H1 (cell line): ENCODE results near the gene KPNA1. TPM values are rescaled to one million over a fixed set of nuclear protein-coding genes. Genes with fewer than 3 reads are reported as not detected.

Source experiments
- CTCF ChIA-PET: fragments of 300-600 bp; sonication (Branson Sonifier 250); formaldehyde crosslinking; loops from one replicate; lab custom pipeline; 2021; ENCODE audit not compliant: partially characterized antibody; lab: Charles Lee
- POLR2A ChIA-PET: fragments of 300-600 bp; sonication (Branson Sonifier 250); formaldehyde crosslinking; loops from one replicate; lab custom pipeline; 2021; ENCODE audit warnings: inconsistent platforms; ENCODE audit not compliant: partially characterized antibody; lab: Charles Lee
- DNase-seq, 2 experiments: peaks; one replicate each; pipeline versions ENCODE4 v3.0.0 to v3.0.0-alpha.2; 2010 to 2022; ENCODE audit warnings: low spot score in 2 of 2, low read depth in 1 of 2, mixed read lengths in 1 of 2
- FAIRE-seq: peaks from 2 replicates; lab custom pipeline; 2011; peaks lifted over from hg19 to GRCh38; lab: Jason Lieb, UNC
- H2AFZ ChIP-seq: 2 replicates; pipeline ENCODE4 v1.8.1; 2012; ENCODE audit warnings: low read length, inconsistent platforms
- H2AK5ac ChIP-seq: 2 replicates; pipeline ENCODE4 v1.6.1; 2013; ENCODE audit warnings: low read depth, low read length
- H2BK120ac ChIP-seq: replicated peaks from 2 replicates; pipeline ENCODE3; 2013; ENCODE audit warnings: low read depth, low read length, inconsistent platforms
- H2BK12ac ChIP-seq: 2 replicates; pipeline ENCODE4 v1.6.1; 2013; ENCODE audit warnings: low read depth, low read length
- H2BK15ac ChIP-seq: 2 replicates; pipeline ENCODE4 v1.6.1; 2013; ENCODE audit warnings: low read length
- H2BK20ac ChIP-seq: 2 replicates; pipeline ENCODE4 v1.6.1; 2013; ENCODE audit warnings: low read length
- H2BK5ac ChIP-seq: 2 replicates; pipeline ENCODE4 v1.6.1; 2013; ENCODE audit warnings: low read depth, low read length
- H3K14ac ChIP-seq: 2 replicates; pipeline ENCODE4 v1.6.1; 2013; ENCODE audit warnings: inconsistent platforms; ENCODE audit not compliant: insufficient read length
- H3K18ac ChIP-seq: 2 replicates; pipeline ENCODE4 v1.6.1; 2013; ENCODE audit warnings: low read length; ENCODE audit errors: extremely low read depth
- H3K23ac ChIP-seq: 2 replicates; pipeline ENCODE4 v1.6.1; 2013; ENCODE audit warnings: inconsistent platforms; ENCODE audit not compliant: insufficient read length
- H3K23me2 ChIP-seq: 2 replicates; pipeline ENCODE4 v1.6.1; 2013; ENCODE audit warnings: low read depth, low read length
- H3K27ac ChIP-seq: 2 replicates; pipeline ENCODE4 v1.6.1; 2011; ENCODE audit warnings: low read depth, low read length, inconsistent platforms
- H3K27me3 ChIP-seq, 4 experiments: replicated peaks in 1 of 4; 1 replicate in 1 of 4; 2 replicates in 3 of 4; pipeline versions ENCODE4 v1.6.1 to v1.8.1; 2011 to 2013; ENCODE audit warnings: low read length in 3 of 4, mild to moderate bottlenecking in 3 of 4, inconsistent platforms in 2 of 4, mixed read lengths in 2 of 4, moderate library complexity in 1 of 4; ENCODE audit not compliant: control insufficient read depth in 3 of 4, insufficient read depth in 3 of 4; ENCODE audit errors: extremely low read depth in 1 of 4
- H3K36me3 ChIP-seq, 4 experiments: 2 replicates each; pipeline versions ENCODE4 v1.6.1 to v1.8.1; 2011 to 2013; ENCODE audit warnings: mild to moderate bottlenecking in 4 of 4, low read length in 3 of 4, moderate library complexity in 2 of 4, control low read depth in 1 of 4, inconsistent platforms in 1 of 4; ENCODE audit not compliant: insufficient read depth in 4 of 4, control insufficient read depth in 2 of 4
- H3K4ac ChIP-seq: replicated peaks from 2 replicates; pipeline ENCODE3; 2013; ENCODE audit warnings: low read length, low read depth, mixed read lengths, inconsistent platforms; ENCODE audit not compliant: insufficient read length
- H3K4me1 ChIP-seq, 4 experiments: replicated peaks in 1 of 4; 1 replicate in 1 of 4; 2 replicates in 3 of 4; pipeline versions ENCODE4 v1.6.1 to v1.8.1; 2011 to 2013; ENCODE audit warnings: low read length in 3 of 4, inconsistent platforms in 2 of 4, mixed read lengths in 1 of 4; ENCODE audit not compliant: insufficient read depth in 4 of 4, control insufficient read depth in 3 of 4
- H3K4me2 ChIP-seq, 2 experiments: 2 replicates each; pipeline versions ENCODE4 v1.6.1 to v1.8.1; 2011 to 2013; ENCODE audit warnings: low read depth in 2 of 2, low read length in 2 of 2, control low read depth in 1 of 2, inconsistent platforms in 1 of 2, mild to moderate bottlenecking in 1 of 2; ENCODE audit not compliant: insufficient read depth in 1 of 2
- H3K4me3 ChIP-seq, 4 experiments: fragments of 200-600, 300-600 bp in 1 of 4; sonication (generic), shearing (Covaris generic), sonication (Bioruptor Twin) in 1 of 4; 2 replicates each; pipeline versions ENCODE4 v1.5.1 to v1.8.1; 2011 to 2016; ENCODE audit warnings: low read length in 4 of 4, low read depth in 3 of 4, control low read depth in 2 of 4, inconsistent platforms in 2 of 4, mild to moderate bottlenecking in 2 of 4, mixed read lengths in 1 of 4, moderate library complexity in 1 of 4; ENCODE audit not compliant: insufficient read depth in 2 of 4; ENCODE audit errors: extremely low read depth in 1 of 4
- H3K56ac ChIP-seq: replicated peaks from 2 replicates; pipeline ENCODE3; 2013; ENCODE audit warnings: low read depth, mild to moderate bottlenecking, mixed read lengths, low read length, inconsistent platforms; ENCODE audit not compliant: insufficient read length
- H3K79me1 ChIP-seq: 2 replicates; pipeline ENCODE4 v1.6.1; 2013; ENCODE audit warnings: low read depth, low read length, control low read depth
- H3K79me2 ChIP-seq, 2 experiments: 2 replicates each; pipeline versions ENCODE4 v1.6.1 to v1.8.1; 2012 to 2013; ENCODE audit warnings: low read length in 2 of 2, mild to moderate bottlenecking in 2 of 2, inconsistent platforms in 1 of 2; ENCODE audit not compliant: insufficient read depth in 2 of 2, control insufficient read depth in 1 of 2
- H3K9ac ChIP-seq, 4 experiments: replicated peaks in 1 of 4; 1 replicate in 1 of 4; 2 replicates in 3 of 4; pipeline versions ENCODE4 v1.6.1 to v1.8.1; 2011 to 2013; ENCODE audit warnings: low read depth in 3 of 4, low read length in 3 of 4, control low read depth in 2 of 4, mild to moderate bottlenecking in 2 of 4, moderate library complexity in 2 of 4, inconsistent platforms in 1 of 4; ENCODE audit errors: extremely low read depth in 1 of 4
- H3K9me3 ChIP-seq, 2 experiments: 2 replicates each; pipeline versions ENCODE4 v1.6.1 to v1.8.1; 2012 to 2013; ENCODE audit warnings: mild to moderate bottlenecking in 2 of 2, moderate library complexity in 2 of 2, control low read depth in 1 of 2, inconsistent platforms in 1 of 2, low read depth in 1 of 2, low read length in 1 of 2, mixed read lengths in 1 of 2; ENCODE audit not compliant: insufficient read depth in 2 of 2
- H4K20me1 ChIP-seq, 2 experiments: replicated peaks in 1 of 2; 2 replicates each; pipeline versions ENCODE3 to v1.8.1; 2011 to 2013; ENCODE audit warnings: inconsistent platforms in 2 of 2, low read length in 2 of 2, mild to moderate bottlenecking in 1 of 2; ENCODE audit not compliant: insufficient read depth in 2 of 2, control insufficient read depth in 1 of 2
- H4K5ac ChIP-seq: 2 replicates; pipeline ENCODE4 v1.6.1; 2013; ENCODE audit warnings: low read length, low read depth, mixed read lengths, inconsistent platforms; ENCODE audit not compliant: insufficient read length
- H4K8ac ChIP-seq: 2 replicates; pipeline ENCODE4 v1.8.0; 2013; ENCODE audit warnings: mild to moderate bottlenecking, moderate library complexity, low read length, inconsistent platforms; ENCODE audit not compliant: insufficient read depth; ENCODE audit errors: extremely low read depth
- H4K91ac ChIP-seq: replicated peaks from 2 replicates; pipeline ENCODE3; 2013; ENCODE audit warnings: low read length, mixed read lengths, inconsistent platforms; ENCODE audit not compliant: insufficient read length
- JUN ChIP-seq: IDR thresholded peaks from 2 replicates; pipeline ENCODE4 v1.6.1; 2011; ENCODE audit warnings: low read depth, mild to moderate bottlenecking, improper control_type of control experiment, low read length
- TEAD4 ChIP-seq: IDR thresholded peaks from 2 replicates; pipeline ENCODE4 v1.6.1; 2012; ENCODE audit warnings: low read depth, low read length, inconsistent platforms, mixed read lengths
- WGBS, 2 experiments: shearing (Covaris generic) in 1 of 2; methylation state at CpG; one replicate each; pipeline versions ENCODE4 v1.1.6 to v1.1.7; 2013 to 2015; ENCODE audit warnings: low lambda C conversion rate in 2 of 2, mixed read lengths in 2 of 2, inconsistent platforms in 1 of 2, low coverage in 1 of 2, missing lambda C conversion rate in 1 of 2; ENCODE audit not compliant: insufficient replicate concordance in 2 of 2, insufficient coverage in 1 of 2, insufficient read length in 1 of 2; ENCODE audit errors: extremely low coverage in 1 of 2, missing lambda C conversion rate in 1 of 2; 5-methylcytosine and 5-hydroxymethylcytosine counted together
- polyA plus RNA-seq, 7 experiments: library from polyadenylated mRNA; depleted of rRNA in 3 of 7; stranded (reverse) in 5 of 7; unstranded in 2 of 7; fragments of >200 nt in 5 of 7; fragments of 200-250 nt in 2 of 7; gene quantifications; 1 replicate in 5 of 7; 2 replicates in 1 of 7; 4 replicates in 1 of 7; pipeline versions ENCODE4 v1.2.1 to v1.2.3, GENCODE V29; 2011 to 2013; ENCODE audit warnings: missing spikeins in 2 of 7, mixed read lengths in 2 of 7
- total RNA-seq: library from RNA; stranded (reverse); fragmentation: NEBNext Ultra II Directional; extraction: Animal tissue kit (Norgen Biotek cat#: 25700); gene quantifications from 2 replicates; pipeline ENCODE4 v1.2.1, GENCODE V29; 2021

The KPNA1 gene
- total and polyA plus RNA-seq, 2 of the 8 experiments (the other 6 are each of a cell fraction or from before 2014, with no cell fraction given): 14.8 to 63.0 TPM

DNA sequence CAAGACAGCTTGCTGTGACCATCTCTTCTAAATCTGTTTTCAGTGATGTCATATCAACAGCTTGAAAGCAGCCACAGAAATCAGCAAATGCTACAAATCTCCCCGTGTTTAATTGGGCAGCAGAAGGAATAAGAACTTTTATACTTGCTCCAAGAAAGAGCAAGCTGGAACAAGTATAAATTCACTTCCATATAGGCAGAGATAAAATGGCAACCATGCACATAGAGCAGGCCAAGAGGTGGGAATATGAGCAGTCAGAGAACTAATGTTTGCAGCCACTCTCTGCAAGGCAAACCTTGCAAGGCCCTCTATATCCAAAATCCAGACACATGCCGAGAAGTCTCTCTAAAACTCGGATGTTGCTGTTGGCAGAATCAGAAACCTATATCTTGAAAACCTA lies 33.3 kb upstream of the KPNA1 start:
- Histone ChIP-seq H2BK5ac (no peak overlapping the region), H3K56ac (no peak overlapping the region), H4K5ac (no peak overlapping the region), H3K36me3 (no peaks in the 10 kb centered on the region), H3K9ac (no peak overlapping the region), H3K4me3 (no peak overlapping the region), H2BK15ac (0 out of 2 replicates have a peak overlapping the region, but pooled peaks have one; percentile 11), H4K8ac (no peak overlapping the region), H3K9me3 (no peaks in the 10 kb centered on the region), H2AFZ (no peak overlapping the region), H4K91ac (no peak overlapping the region), H3K23me2 (no peaks in the 10 kb centered on the region), H2BK120ac (no peak overlapping the region), H3K79me2 (no peaks in the 10 kb centered on the region), H3K4ac (no peak overlapping the region), H3K27ac (no peak overlapping the region), H3K23ac (no peak overlapping the region), H3K79me1 (no peaks in the 10 kb centered on the region), H2BK20ac (no peak overlapping the region), H2AK5ac (no peak overlapping the region), H3K4me2 (no peak overlapping the region), H3K4me1 (peaks cover 0 to 3% (median 0%) of the 10 kb centered on the region in 4 experiments; a peak in 1 of 7 replicates), H3K27me3 (no peaks in the 10 kb centered on the region), H3K14ac (no peak overlapping the region), H3K18ac (no peak overlapping the region), H4K20me1 (no peaks in the 10 kb centered on the region), H2BK12ac (no peak overlapping the region)
- ChIA-PET POLR2A (interaction anchor here (1.0 kb wide), 1 partner anchor 14 kb away, joined by 3 read pairs; no protein-coding TSS in a partner anchor), CTCF (interaction anchor here (0.7 to 2.6 kb wide), 8 partner anchors 8 to 90 kb away, joined by 3 to 13 read pairs (median 3); partner anchors contain the start of genes DTX3L and PARP9)
- 86% methylated on average over 3 of the region's 3 CpGs; no CpG with 5 or more reads in 1 of the 2 experiments for WGBS, 2 experiments
- DNase-seq (no peak), FAIRE-seq (no peak)
- no peak for TF ChIP-seq TEAD4
- TF ChIP-seq JUN: no peak
